Measurements from ENCODE around the gene PTK6.
"Not testable (repeated sequence)": the region's sequence is repeated elsewhere in the genome, so short reads cannot be mapped to it uniquely, and the experiment has no call there.

Gene PTK6

GRCh38 chr20:63568986-63569949 is 32.1 kb upstream of the PTK6 start:
- no peak for DNase-seq

GRCh38 chr20:63568170-63568981 is 31.2 kb upstream of the PTK6 start:
- DNase-seq = no peak

- peak; percentile 82 for DNase-seq
Measured at GRCh38 chr20:63567386-63568169, 30.4 kb upstream of the PTK6 start.

DNA sequence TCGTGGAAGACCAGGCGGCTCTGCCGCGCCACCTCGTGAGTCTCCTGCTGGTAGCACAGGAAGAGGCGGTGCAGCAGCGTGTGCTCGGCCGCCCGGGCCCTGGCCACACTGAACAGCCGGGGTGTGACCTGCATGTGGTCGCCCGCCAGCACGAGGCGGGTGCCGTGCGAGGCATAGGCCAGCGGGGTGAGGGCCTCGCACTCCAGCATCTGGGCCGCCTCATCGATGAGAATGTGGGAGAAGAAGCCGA is 29.9 kb upstream of the PTK6 start:
- no peak for DNase-seq

- no peak for DNase-seq
Measured at GRCh38 chr20:63566395-63567135, 29.4 kb upstream of the PTK6 start.

DNA sequence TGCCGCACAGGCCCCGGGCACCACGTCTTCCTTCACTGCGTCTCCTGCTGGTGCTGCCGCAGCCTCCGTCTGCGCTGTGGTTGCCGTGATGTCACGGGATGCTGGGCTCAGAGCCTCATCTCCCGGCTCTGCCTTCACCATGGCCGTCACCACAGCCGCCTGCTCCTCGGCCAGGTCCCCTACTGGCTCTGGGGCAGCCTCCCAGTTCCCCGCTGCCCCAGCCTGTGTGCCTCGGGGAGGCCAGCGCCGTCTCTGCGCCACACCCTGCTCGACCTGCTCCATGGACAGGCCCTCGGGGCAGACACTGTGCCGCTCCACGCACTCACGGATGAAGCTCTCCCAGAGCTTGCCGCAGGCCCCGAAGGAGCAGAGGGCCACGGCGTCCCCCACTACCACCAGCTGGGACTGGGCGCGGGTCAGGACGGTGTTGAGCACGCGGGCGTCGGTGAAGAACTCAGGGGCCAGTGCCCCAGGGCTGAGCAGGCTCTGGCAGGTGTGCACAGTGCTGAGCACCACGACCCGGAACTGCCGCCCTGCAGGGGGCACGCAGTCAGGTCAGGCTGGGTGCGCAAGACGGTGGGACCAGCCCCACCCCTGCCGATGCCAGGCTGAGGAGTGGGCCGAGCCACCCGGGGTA is 28.6 kb upstream of the PTK6 start:
- DNase-seq = no peak

DNA sequence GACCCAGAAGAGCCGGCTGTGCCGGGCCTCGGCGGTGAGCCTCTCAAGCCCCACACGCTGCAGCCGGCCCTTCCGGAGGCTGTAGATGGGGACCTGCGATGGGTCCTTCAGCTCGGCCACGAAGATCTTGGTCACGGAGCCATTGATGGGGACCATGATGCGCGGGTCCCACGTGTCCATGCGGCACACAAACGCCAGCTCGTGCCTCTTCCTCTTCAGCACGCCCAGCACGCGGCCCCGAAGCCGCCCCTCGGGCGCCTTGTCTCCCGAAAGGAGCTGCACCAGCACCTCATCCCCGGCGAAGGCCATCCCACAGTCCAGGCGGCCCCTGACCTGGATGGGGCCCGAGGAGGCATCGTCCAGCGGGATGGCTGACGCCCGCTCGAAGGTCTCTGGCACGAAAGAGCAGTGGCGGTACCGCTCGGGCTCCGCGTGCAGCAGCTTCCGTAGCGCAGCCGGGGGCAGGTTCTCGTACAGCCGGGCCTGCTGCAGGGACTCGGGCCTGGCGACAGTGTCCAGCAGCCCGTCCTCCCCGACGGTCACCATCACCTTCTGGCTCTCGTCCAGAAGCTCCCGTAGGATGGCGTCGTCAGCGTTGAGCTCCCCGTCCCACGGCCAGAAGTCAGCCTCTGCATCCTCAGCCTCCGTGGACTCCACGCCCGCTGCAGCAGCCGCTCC is 28.0 kb upstream of the PTK6 start:
- DNase-seq = no peak

DNA sequence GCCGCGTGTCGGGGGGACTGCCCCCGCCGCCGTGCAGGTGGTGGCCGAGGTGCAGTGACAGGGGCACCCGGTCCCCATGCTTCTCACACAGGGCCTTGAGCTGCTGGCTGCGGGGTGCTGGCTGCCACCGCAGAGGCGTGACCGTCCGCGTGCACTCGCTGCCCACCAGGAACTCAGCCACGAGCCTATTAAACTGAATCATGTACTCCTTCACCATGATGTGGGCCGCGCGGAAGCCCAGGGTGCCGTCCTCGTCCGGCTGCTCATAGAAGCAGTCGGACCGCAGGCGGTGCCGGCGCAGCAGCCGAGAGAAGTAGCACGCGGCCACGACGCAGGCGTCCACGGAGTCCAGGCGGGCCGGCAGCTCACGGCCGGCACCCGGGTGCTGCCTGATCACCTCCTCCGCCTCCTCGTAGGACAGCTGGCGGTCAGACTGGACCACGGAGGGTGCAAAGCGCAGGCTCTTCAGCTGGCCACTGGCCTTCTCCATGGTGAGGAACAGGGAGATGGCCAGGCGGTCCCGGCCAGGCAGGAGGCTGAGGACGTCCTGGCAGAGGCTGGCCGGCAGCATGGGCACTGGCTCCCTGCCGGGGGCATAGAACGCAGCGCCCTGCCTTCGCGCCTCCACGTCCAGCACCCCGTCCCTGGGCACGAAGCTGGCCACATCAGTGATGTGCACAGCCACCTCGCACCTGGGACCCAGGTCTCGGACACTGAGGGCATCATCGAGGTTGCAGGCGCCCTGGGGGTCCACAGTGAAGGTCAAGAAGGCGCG is 27.0 kb upstream of the PTK6 start:
- DNase-seq = no peak

GRCh38 chr20:63563225-63563935 is 26.2 kb upstream of the PTK6 start:
- DNase-seq = no peak

- no peak for DNase-seq
Measured at GRCh38 chr20:63562461-63563224, 25.5 kb upstream of the PTK6 start.

DNA sequence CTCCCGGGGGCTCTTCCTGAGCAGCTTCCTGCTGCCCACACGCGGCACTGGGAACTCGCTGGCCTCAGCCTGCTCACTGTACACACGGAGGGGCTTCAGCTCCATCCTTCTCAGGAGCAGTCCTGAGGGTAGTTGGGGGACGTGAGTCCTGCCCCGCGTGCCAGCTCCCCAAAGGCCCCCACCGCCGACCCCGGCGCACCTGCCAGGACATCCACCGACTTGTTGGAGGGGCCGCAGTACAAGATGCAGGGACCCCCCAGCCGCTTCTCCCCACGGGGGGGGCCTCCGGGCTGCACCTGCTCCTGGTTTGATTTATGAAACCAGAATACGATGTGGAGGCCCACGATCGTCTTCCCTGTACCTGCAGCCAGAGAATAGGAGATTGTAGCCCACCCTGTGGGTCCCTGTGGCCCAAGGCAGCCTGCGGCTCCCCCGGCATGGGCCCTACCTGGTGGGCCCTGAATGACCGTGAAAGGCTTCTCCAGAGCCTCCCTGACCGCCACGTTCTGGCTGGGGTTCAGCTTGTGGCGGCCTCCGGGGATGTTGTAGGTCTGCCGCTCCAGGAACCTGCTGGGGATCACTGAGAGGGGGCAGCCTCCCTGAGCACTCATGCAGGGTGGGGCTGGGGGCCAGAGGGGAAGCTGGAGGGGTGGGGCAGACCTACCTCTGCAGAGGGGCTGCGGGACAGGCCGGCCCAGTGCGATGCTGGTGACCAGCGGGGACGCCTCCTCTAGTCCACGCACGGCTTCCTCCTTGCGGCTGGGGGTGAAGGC is 24.6 kb upstream of the PTK6 start:
- DNase-seq = no peak

DNA sequence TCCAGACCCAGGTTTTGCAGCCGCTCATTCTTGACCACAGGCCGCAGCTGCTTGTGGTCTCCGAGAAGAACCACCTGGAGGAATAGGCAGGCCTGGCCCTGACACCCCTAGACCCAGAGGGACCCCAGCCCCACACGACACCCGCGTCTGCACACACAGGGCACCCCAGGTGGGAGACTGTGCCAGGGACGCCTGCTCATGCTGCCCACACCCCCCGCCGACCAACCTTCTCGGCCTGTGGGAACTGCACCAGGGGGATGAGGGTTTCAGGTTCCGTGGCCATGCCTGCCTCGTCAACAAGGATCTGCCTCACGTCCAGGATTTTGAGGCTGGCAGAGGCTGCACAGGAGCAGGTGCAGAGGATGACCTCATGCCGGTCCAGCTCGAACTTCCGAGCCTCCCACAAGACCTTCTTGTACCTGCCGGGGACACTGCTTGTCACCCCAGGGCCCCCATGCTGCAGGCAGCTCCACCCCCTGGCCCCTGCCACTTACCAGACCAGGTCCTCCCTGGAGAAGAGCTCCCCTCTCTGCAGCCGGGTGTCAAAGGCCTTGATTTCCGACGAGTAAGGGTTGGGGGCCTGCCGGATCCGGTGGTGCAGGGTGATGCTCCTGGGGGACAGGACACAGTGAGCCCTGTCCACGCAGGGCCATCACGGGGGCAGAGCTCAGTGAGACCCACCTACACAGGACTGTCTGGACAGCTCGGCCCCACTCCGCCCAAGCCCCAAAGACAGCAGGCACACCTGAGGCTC is 23.9 kb upstream of the PTK6 start:
- no peak for DNase-seq

DNA sequence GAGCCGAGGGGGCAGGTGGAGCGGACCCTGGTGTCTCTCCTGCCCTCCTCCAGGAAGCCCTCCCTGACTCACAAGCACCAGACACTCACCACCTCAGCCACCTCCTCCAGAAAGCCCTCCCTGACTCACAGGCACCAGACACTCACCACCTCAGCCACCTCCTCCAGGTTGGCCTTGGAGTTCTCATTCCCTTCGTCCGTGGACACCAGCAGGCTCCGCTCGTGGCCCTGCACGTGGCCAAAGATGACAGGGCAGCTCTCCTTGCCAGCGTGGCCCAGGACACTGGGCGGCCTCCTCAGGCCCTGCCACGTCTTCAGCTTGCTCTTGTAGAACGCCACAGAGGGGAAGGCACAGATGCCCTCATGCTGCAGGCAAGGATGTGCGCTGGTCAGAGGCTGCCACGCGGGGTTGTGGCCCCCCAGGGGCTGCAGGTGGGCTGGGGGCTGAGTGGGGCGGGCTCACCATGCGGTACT is 23.2 kb upstream of the PTK6 start:
- no peak for DNase-seq

- not testable (repeated sequence) for DNase-seq
Measured at GRCh38 chr20:63559485-63560332, 22.5 kb upstream of the PTK6 start.

- no peak for DNase-seq
Measured at GRCh38 chr20:63558804-63559484, 21.8 kb upstream of the PTK6 start.

DNA sequence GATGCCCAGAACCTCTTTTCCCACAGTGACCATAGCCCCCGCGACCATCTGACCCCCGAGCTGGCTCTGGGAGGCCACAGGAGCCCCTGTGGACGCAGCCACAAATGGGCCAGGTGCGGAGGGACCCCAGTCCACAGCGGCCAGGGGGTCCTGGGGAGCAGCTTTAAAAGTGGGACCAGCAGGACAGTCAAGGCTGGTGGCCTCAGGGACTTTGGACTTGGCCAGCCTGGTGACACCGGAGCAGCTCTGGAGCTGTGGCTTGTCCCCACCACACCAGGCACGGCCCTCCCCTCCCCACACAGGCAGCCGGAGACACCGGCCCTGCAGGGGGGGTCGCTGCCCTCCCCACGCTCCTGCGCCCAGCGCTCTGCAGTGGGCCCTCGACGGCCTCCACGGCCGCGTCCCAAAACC is 20.3 kb upstream of the PTK6 start:
- no peak for DNase-seq

Data from activated CD8-positive, alpha-beta memory T cell treated with anti-CD3 and anti-CD28 coated beads for 24 hours (primary cell).